Astrocyte (in vitro differentiated cells and primary cell): ENCODE results near the gene SUSD5. TPM values are rescaled to one million over a fixed set of nuclear protein-coding genes. Genes with fewer than 3 reads are reported as not detected.

ENCODE experiments used
- DNase-seq: peaks from one replicate; pipeline ENCODE4 v3.0.0-alpha.2; 2010; ENCODE audit warnings: low read depth
- FAIRE-seq: peaks from 2 replicates; lab custom pipeline; 2011; peaks lifted over from hg19 to GRCh38; lab: Jason Lieb, UNC
- H2AFZ ChIP-seq: 2 replicates; pipeline ENCODE4 v1.6.0; 2012; ENCODE audit warnings: low read depth, low read length, inconsistent platforms
- H3K27ac ChIP-seq: 2 replicates; pipeline ENCODE4 v1.5.1; 2011; ENCODE audit warnings: low read depth, low read length, inconsistent platforms
- H3K27me3 ChIP-seq: 2 replicates; pipeline ENCODE4 v1.6.0; 2011; ENCODE audit warnings: low read length, inconsistent platforms; ENCODE audit not compliant: insufficient read depth
- H3K36me3 ChIP-seq: 2 replicates; pipeline ENCODE4 v1.5.1; 2011; ENCODE audit warnings: low read length, inconsistent platforms; ENCODE audit not compliant: insufficient read depth
- H3K4me1 ChIP-seq: 2 replicates; pipeline ENCODE4 v1.5.1; 2011; ENCODE audit warnings: low read length, inconsistent platforms; ENCODE audit not compliant: insufficient read depth
- H3K4me2 ChIP-seq: 2 replicates; pipeline ENCODE4 v1.6.0; 2012; ENCODE audit warnings: low read length, inconsistent platforms
- H3K4me3 ChIP-seq: 2 replicates; pipeline ENCODE4 v1.5.1; 2011; ENCODE audit warnings: low read depth, mild to moderate bottlenecking, low read length, inconsistent platforms; ENCODE audit not compliant: insufficient read depth
- H3K79me2 ChIP-seq: 2 replicates; pipeline ENCODE4 v1.6.0; 2012; ENCODE audit warnings: mild to moderate bottlenecking, low read length, inconsistent platforms; ENCODE audit not compliant: insufficient read depth
- H3K9ac ChIP-seq: 2 replicates; pipeline ENCODE4 v1.6.0; 2012; ENCODE audit warnings: mild to moderate bottlenecking, low read length, inconsistent platforms
- H3K9me3 ChIP-seq: 2 replicates; pipeline ENCODE4 v1.5.1; 2012; ENCODE audit warnings: low read depth, mild to moderate bottlenecking, low read length, inconsistent platforms; ENCODE audit not compliant: insufficient read depth
- H4K20me1 ChIP-seq: 2 replicates; pipeline ENCODE4 v1.6.0; 2012; ENCODE audit warnings: low read length, inconsistent platforms; ENCODE audit not compliant: insufficient read depth
- H3K27ac Mint-ChIP-seq: one replicate; pipeline ENCODE4 v1.8.0; 2021; ENCODE audit warnings: mild to moderate bottlenecking, mixed read lengths; ENCODE audit not compliant: unreplicated experiment
- H3K27me3 Mint-ChIP-seq: one replicate; pipeline ENCODE4 v1.8.0; 2021; ENCODE audit warnings: low read depth, mixed read lengths; ENCODE audit not compliant: unreplicated experiment
- H3K36me3 Mint-ChIP-seq: one replicate; pipeline ENCODE4 v1.8.0; 2021; ENCODE audit warnings: low read depth, mixed read lengths; ENCODE audit not compliant: unreplicated experiment
- H3K4me1 Mint-ChIP-seq: one replicate; pipeline ENCODE4 v1.8.0; 2021; ENCODE audit warnings: low read depth, mixed read lengths; ENCODE audit not compliant: unreplicated experiment
- H3K4me3 Mint-ChIP-seq: one replicate; pipeline ENCODE4 v1.8.0; 2021; ENCODE audit warnings: mild to moderate bottlenecking, moderate library complexity, mixed read lengths; ENCODE audit not compliant: unreplicated experiment
- H3K9me3 Mint-ChIP-seq: one replicate; pipeline ENCODE4 v1.8.0; 2021; ENCODE audit warnings: mild to moderate bottlenecking, mixed read lengths; ENCODE audit not compliant: unreplicated experiment
- CTCF ChIP-seq: IDR thresholded peaks from 2 replicates; pipeline ENCODE4 v1.5.1; 2011; ENCODE audit warnings: low read depth, mild to moderate bottlenecking, inconsistent platforms, low read length, moderate library complexity; ENCODE audit not compliant: insufficient read depth
- EZH2 ChIP-seq: IDR thresholded peaks from 2 replicates; pipeline ENCODE4 v1.6.1; 2012; ENCODE audit warnings: mild to moderate bottlenecking, low read length, inconsistent platforms; ENCODE audit not compliant: insufficient read depth
- total RNA-seq: library from RNA; stranded (reverse); gene quantifications from 2 replicates; pipeline ENCODE4 v1.2.1, GENCODE V29; 2021

Gene SUSD5
- total RNA-seq, 1 donor from 2014 or later: 2.8 TPM

GRCh38 chr3:33173672-33174071 is 44.9 kb downstream of the SUSD5 start:
- Mint-ChIP-seq H3K9me3 (peaks cover 5% of the 10 kb centered on the region), H3K4me3 (no peak overlapping the region), H3K27me3 (peaks cover 4% of the 10 kb centered on the region), H3K36me3 (peaks cover 5% of the 10 kb centered on the region), H3K27ac (no peak overlapping the region), H3K4me1 (no peaks in the 10 kb centered on the region)
- Histone ChIP-seq H4K20me1 (no peaks in the 10 kb centered on the region), H3K36me3 (no peaks in the 10 kb centered on the region), H3K9ac (no peak overlapping the region), H3K4me3 (no peak overlapping the region), H3K9me3 (no peaks in the 10 kb centered on the region), H3K27ac (no peak overlapping the region), H2AFZ (no peak overlapping the region), H3K4me2 (no peak overlapping the region), H3K79me2 (no peaks in the 10 kb centered on the region), H3K27me3 (no peaks in the 10 kb centered on the region), H3K4me1 (no peaks in the 10 kb centered on the region)
- DNase-seq: no peak
- FAIRE-seq: no peak
- TF ChIP-seq EZH2: no peak
- no peak for TF ChIP-seq CTCF

- Mint-ChIP-seq H3K4me3 (no peak overlapping the region), H3K27me3 (peaks cover 4% of the 10 kb centered on the region), H3K9me3 (peaks cover 3% of the 10 kb centered on the region), H3K36me3 (peaks cover 5% of the 10 kb centered on the region), H3K27ac (no peak overlapping the region), H3K4me1 (no peaks in the 10 kb centered on the region)
- Histone ChIP-seq H3K79me2 (no peaks in the 10 kb centered on the region), H3K4me3 (no peak overlapping the region), H3K36me3 (no peaks in the 10 kb centered on the region), H3K4me2 (no peak overlapping the region), H4K20me1 (no peaks in the 10 kb centered on the region), H3K27ac (no peak overlapping the region), H3K9me3 (no peaks in the 10 kb centered on the region), H3K27me3 (no peaks in the 10 kb centered on the region), H3K4me1 (no peaks in the 10 kb centered on the region), H2AFZ (no peak overlapping the region), H3K9ac (no peak overlapping the region)
- no peak for DNase-seq
- no peak for FAIRE-seq
- TF ChIP-seq EZH2 (no peak), CTCF (no peak)
These were observed 45.5 kb downstream of the SUSD5 start for GRCh38 chr3:33173103-33173502.

DNA sequence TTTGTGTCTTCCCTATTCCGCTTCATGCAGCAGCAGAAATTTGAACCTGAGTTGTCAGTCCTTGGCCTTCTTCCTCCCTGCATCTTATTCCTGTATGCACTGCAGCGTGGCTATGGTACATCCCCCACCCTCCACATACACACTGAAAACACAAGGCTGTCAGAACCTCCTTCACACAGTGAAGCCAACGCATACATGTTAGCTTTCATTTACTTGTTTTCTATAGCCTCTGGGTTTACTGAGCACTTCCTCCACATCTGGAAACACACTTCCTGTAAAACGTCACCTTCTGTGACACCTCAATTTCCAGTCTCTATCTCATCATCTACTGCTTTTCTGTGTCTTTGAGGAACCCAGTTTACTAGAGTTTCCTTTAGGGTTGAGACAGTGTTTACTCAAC is 47.0 kb downstream of the SUSD5 start:
- peaks cover 4% of the 10 kb centered on the region for H3K4me1 ChIP-seq
- H3K27ac Mint-ChIP-seq: no peak overlapping the region
- TF ChIP-seq EZH2: no peak
- TF ChIP-seq CTCF: no peak
- no peaks in the 10 kb centered on the region for H3K9me3 Mint-ChIP-seq
- H3K79me2 ChIP-seq: no peaks in the 10 kb centered on the region
- H3K4me2 ChIP-seq: no peak overlapping the region
- H3K36me3 Mint-ChIP-seq: peaks cover 2% of the 10 kb centered on the region
- H3K4me1 Mint-ChIP-seq: peaks cover 8% of the 10 kb centered on the region
- H3K27ac ChIP-seq: no peak overlapping the region
- FAIRE-seq (no peak), DNase-seq (no peak)
- no peaks in the 10 kb centered on the region for H4K20me1 ChIP-seq
- H3K27me3 ChIP-seq: no peaks in the 10 kb centered on the region
- H3K27me3 Mint-ChIP-seq: peaks cover 4% of the 10 kb centered on the region
- H3K4me3 Mint-ChIP-seq: no peak overlapping the region
- H3K4me3 ChIP-seq: no peak overlapping the region
- no peak overlapping the region for H2AFZ ChIP-seq
- H3K36me3 ChIP-seq: no peaks in the 10 kb centered on the region
- no peaks in the 10 kb centered on the region for H3K9me3 ChIP-seq
- H3K9ac ChIP-seq: no peak overlapping the region
